Glutamatergic neuron (in vitro differentiated cells): Measurements from ENCODE around the gene ELAVL3. TPM values are rescaled to one million over a fixed set of nuclear protein-coding genes. Genes with fewer than 3 reads are reported as not detected.

ENCODE experiments used
- DNase-seq: peaks from one replicate; pipeline ENCODE4 v3.0.0; 2022
- H3K27ac Mint-ChIP-seq: one replicate; pipeline ENCODE4 v1.8.0; 2020; ENCODE audit warnings: mild to moderate bottlenecking, mixed read lengths, inconsistent platforms; ENCODE audit not compliant: unreplicated experiment
- H3K27me3 Mint-ChIP-seq: one replicate; pipeline ENCODE4 v1.8.0; 2020; ENCODE audit warnings: mild to moderate bottlenecking, moderate library complexity, mixed read lengths, inconsistent platforms; ENCODE audit not compliant: unreplicated experiment
- H3K36me3 Mint-ChIP-seq: one replicate; pipeline ENCODE4 v1.8.0; 2020; ENCODE audit warnings: mild to moderate bottlenecking, mixed read lengths, inconsistent platforms; ENCODE audit not compliant: unreplicated experiment
- H3K4me1 Mint-ChIP-seq: one replicate; pipeline ENCODE4 v1.8.0; 2020; ENCODE audit warnings: mild to moderate bottlenecking, low read depth, mixed read lengths, inconsistent platforms; ENCODE audit not compliant: unreplicated experiment
- H3K4me3 Mint-ChIP-seq: one replicate; pipeline ENCODE4 v1.8.0; 2020; ENCODE audit warnings: mild to moderate bottlenecking, mixed read lengths, inconsistent platforms; ENCODE audit not compliant: unreplicated experiment
- H3K9me3 Mint-ChIP-seq: one replicate; pipeline ENCODE4 v1.8.0; 2020; ENCODE audit warnings: mild to moderate bottlenecking, moderate library complexity, mixed read lengths, inconsistent platforms; ENCODE audit not compliant: unreplicated experiment
- total RNA-seq: library from RNA; stranded (reverse); fragmentation: NEBNext Ultra II Directional; extraction: Animal tissue kit (Norgen Biotek cat#: 25700); gene quantifications from one replicate; pipeline ENCODE4 v1.2.1, GENCODE V29; 2021; ENCODE audit not compliant: unreplicated experiment
- TF ChIP-seq, protein P1 (sequence below): fragments of 200-600 bp; sonication (generic); IDR thresholded peaks from one replicate; pipeline ENCODE4 v1.5.0; 2021; ENCODE audit not compliant: partially characterized antibody, unreplicated experiment

The ELAVL3 gene
- total RNA-seq, 1 donor from 2014 or later = 633 TPM

DNA sequence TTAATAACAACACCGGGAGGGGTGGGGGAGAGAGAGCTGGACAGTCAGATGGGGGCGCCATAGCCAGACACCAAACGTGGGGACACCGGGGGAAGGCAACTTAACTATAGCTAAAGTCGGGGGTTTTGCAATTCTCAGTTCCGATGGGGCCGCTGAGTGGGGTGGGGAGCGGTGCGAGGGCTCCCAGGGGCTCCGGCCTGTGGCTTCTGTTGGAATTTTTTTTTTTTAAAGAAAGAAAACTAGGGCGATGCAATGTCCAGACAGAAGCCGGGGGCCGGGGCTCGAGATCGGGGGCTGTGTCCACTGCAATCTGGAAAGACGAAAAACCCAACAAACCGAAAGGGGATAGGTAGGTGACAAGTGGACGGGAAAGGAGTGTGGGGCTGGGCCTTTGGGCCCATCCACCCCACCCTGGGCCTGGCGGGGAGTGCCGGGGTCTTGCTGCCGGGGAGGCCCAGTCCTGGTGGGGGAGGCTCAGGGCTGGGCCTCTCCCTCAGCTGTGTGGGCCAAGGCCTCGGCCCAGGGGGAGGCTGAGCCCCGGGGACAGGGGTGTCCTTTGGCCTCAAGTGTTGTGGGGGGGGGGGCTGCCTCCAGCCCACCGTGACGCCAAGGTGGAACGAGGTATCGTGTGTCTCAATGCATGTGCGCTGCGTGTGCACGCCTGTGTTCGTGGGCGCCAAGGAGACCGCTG is 28.1 kb downstream of the ELAVL3 start:
- peaks cover 21% of the 10 kb centered on the region for H3K4me1 Mint-ChIP-seq
- H3K4me3 Mint-ChIP-seq = peak overlapping the region; percentile 68
- TF ChIP-seq, protein P1, sequence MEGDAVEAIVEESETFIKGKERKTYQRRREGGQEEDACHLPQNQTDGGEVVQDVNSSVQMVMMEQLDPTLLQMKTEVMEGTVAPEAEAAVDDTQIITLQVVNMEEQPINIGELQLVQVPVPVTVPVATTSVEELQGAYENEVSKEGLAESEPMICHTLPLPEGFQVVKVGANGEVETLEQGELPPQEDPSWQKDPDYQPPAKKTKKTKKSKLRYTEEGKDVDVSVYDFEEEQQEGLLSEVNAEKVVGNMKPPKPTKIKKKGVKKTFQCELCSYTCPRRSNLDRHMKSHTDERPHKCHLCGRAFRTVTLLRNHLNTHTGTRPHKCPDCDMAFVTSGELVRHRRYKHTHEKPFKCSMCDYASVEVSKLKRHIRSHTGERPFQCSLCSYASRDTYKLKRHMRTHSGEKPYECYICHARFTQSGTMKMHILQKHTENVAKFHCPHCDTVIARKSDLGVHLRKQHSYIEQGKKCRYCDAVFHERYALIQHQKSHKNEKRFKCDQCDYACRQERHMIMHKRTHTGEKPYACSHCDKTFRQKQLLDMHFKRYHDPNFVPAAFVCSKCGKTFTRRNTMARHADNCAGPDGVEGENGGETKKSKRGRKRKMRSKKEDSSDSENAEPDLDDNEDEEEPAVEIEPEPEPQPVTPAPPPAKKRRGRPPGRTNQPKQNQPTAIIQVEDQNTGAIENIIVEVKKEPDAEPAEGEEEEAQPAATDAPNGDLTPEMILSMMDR = no peak
- H3K36me3 Mint-ChIP-seq = peaks cover 4% of the 10 kb centered on the region
- peaks cover 19% of the 10 kb centered on the region for H3K27me3 Mint-ChIP-seq
- DNase-seq = no peak
- H3K9me3 Mint-ChIP-seq = peaks cover 27% of the 10 kb centered on the region
- peak overlapping the region; percentile 98 for H3K27ac Mint-ChIP-seq

DNA sequence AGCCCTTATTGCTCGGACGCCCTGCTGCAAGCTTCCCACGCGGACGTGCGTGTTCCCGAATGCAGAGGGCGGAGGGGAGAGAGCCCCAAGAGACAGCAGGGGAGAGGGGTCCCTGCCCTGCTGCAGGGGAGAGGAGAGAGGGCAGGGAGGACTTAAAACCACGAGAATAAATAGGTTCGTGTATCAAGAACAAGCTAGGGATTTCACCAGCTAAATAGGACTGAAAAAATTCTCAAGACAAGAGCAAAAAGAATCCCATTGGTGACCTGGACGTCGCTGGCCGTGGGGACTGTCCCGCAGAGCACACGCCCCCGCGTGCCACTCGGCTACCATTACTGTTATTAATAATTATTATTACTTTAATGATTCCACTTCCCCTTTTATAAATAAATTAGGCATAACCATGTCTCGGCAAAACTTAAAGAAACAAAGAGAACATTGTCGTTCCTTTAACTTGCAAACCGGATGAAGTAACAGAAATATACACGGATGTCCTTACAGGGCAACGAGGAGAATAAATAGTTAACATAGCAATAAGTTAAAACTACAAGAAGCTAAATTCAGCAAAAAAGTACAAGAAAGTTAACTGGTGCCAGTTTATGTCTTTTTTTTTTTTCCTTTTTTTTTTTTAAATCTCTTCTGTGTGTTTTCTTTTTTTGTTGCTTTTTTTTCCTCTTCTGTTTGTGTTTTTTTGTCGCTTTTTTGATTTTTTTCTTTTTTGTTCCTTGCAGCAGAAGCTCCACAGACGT is 28.8 kb downstream of the ELAVL3 start:
- peaks cover 4% of the 10 kb centered on the region for H3K36me3 Mint-ChIP-seq
- peak overlapping the region; percentile 68 for H3K4me3 Mint-ChIP-seq
- peak; percentile 55 for DNase-seq
- H3K4me1 Mint-ChIP-seq = peaks cover 18% of the 10 kb centered on the region
- peaks cover 27% of the 10 kb centered on the region for H3K9me3 Mint-ChIP-seq
- peak overlapping the region; percentile 91 for H3K27ac Mint-ChIP-seq
- TF ChIP-seq, protein P1 = no peak
- H3K27me3 Mint-ChIP-seq = peaks cover 19% of the 10 kb centered on the region

DNA sequence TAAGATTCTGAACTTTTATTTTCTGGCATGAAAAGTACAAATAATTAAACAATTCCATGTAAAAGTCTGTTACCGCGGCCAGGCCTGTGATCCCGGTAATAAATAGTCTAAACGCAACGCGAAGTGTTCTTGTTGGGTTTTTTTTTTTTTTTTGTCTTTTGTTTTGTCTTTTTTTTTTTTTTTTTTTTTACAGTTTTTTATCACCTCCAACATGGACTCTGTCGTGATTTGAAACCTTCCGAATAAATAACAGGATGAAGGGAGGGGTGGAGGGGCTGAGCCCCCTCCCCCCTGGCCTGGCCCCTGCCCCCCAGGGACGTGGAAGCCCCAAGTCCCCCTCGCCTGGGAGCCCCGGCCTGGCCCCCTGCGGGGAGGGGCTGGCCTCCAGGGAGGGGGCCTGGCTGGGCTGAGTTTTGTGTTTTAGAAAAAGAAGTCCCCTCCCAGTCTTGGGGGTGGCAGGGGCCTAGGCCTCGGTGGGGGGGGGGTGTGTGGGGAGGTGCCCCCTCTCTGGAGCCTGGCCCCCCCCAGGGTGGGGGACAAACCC is 29.4 kb downstream of the ELAVL3 start:
- TF ChIP-seq, protein P1 = no peak
- Mint-ChIP-seq H3K4me3 (peak overlapping the region; percentile 34), H3K9me3 (peaks cover 25% of the 10 kb centered on the region), H3K27ac (peak overlapping the region; percentile 81), H3K36me3 (peaks cover 4% of the 10 kb centered on the region), H3K27me3 (peaks cover 16% of the 10 kb centered on the region), H3K4me1 (peaks cover 18% of the 10 kb centered on the region)
- no peak for DNase-seq

DNA sequence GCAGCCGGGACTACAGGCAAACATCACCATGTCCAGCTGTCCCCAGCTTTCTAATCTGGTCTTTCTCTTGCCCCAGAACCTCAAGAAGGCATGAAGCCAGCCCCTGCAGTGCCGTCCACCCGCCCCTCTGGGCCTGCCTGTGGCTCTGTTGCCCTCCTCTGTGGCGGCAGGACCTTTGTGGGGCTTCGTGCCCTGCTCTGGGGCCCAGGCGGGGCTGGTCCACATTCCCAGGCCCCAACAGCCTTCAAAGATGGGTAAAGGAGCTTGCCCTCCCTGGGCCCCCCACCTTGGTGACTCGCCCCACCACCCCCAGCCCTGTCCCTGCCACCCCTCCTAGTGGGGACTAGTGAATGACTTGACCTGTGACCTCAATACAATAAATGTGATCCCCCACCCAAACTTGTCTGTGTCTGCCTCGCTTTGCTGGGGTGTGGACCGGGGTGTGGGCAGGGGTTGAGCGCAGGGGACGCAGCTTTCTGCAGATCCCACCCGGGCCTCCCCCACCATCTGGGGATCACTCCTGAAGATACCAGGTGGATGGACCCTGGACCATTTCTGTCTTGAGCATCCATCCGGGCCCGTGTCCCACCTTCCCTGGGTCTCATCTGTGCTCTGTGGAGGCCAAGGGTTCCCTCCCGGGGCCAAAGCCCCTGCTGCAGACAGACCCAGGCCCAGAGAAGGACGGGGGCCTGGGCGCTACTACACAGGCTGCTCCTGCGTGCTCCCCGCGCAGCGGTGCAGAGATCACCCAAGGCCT is 30.1 kb downstream of the ELAVL3 start:
- H3K36me3 Mint-ChIP-seq = peaks cover 4% of the 10 kb centered on the region
- H3K4me3 Mint-ChIP-seq = peak overlapping the region; percentile 34
- peaks cover 23% of the 10 kb centered on the region for H3K9me3 Mint-ChIP-seq
- peaks cover 18% of the 10 kb centered on the region for H3K4me1 Mint-ChIP-seq
- H3K27ac Mint-ChIP-seq = peak overlapping the region; percentile 81
- TF ChIP-seq, protein P1 = no peak
- H3K27me3 Mint-ChIP-seq = peaks cover 16% of the 10 kb centered on the region
- no peak for DNase-seq
